ENCODE measurements around the gene CYB5A.
"Not testable (repeated sequence)": the region's sequence is repeated elsewhere in the genome, so short reads cannot be mapped to it uniquely, and the experiment has no call there.

The CYB5A gene, protein sequence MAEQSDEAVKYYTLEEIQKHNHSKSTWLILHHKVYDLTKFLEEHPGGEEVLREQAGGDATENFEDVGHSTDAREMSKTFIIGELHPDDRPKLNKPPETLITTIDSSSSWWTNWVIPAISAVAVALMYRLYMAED

DNA sequence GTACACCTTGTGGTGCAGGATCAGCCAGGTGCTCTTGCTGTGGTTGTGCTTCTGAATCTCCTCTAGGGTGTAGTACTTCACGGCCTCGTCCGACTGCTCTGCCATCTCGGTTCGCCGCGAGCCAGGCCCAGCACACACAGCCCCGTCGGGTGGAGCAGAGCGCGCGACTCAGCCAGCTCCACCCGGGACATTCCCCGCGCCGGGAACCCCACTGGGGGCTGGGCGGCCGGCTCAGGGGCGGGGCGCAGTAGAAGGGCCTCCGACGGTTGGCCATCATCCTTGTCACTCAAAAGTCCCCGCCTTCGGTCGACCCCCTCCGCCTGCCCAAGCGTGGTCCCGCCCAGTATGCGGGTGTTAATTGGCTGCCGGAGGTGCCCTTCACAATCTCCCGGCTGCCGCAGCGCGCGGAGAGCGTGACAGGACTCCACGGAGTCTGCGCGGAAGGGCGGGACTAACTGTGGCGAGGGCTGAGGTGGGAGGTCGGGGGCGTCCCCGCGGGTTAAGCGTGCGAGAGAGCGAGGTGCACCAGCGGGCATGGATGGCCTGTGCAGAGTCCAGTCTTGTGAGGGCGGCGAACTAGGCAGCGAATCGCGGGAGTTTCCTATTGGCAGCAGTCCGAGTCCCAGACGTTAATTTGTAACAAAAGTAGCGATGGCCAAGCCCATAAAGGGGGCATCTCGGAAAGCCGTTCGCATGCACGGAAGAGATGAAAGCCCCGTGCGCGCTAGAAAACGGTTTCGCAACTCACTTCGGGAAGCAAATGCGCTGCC, at the start of gene CYB5A:
TSS of gene CYB5A (minus strand) at position 193 of the 770 bp plus-strand sequence. CDS start at position 105, 88 bp downstream.
- DNase-seq, result peak; percentile 99

DNA sequence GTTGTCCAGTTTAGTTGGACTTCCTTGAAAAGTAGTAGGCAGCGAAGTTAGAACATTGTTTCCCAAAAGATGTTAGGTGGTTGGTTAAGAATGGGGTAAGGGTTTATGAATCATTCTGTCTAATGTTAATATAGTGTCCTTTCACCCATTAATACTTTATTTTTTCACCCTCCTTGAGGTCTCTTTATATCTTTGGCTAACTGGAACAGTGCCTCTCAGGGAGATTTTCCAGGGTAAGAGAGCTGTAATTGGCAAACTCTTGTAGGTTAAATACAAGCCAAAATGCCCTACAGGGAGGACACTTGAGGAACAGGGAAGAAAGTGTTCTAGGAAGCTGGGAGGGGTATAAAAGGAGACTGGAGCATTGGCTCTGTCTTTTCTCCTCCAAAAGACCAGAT, 46.1 kb upstream of the CYB5A start:
- DNase-seq, result no peak

DNA sequence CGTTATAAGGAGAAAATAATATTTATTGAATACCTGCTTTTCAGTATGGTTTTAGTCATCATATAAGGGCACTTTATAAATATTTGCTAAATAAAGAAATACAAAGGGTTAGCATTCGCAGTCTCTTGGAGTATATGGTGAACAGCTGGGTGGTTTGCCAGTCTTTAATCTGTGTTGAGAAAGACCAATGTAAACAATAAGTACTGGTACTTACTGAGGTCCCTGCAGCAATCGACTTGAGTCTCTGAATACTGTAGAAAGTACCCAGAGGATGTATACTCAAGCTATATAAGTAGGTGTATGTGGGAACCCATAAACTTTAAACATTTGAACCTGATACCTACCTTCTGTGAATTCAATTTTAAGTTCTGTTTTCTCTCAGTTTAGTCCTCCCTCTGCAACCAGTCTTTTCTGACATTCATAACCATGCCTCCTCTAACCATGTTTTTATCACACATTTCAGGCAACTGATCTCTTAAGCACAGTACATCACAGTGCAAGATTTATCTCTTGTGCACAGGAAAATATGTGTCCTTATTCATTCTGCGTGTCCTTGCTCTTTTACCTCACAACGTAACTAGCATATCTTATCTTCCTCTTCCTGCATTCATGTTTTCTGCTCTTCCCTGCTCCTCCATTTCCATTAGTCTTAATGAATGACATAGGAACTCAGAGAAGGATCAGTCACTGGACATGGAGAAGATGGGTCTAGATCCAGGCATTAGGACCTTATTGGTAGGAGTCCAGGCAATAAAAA, 45.6 kb upstream of the CYB5A start:
- DNase-seq, result no peak

DNA sequence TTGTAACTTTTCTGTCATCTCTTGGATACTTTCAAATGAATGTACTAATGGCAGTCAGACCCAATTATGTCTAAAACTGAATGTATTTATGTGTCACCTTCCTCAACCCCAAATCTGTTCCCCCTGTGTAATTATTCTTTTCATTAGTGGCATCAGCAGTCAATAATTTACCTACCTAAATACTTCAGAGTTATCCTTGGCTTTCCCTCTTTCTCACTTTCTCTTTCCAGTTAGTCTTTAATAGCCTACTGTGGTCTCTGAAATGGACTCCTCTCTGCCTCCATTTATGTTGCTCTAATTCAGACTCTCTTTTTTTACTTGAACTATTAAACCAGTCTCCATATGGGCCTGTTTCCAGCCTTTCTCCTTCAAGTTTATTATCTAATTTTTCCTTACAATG, 44.9 kb upstream of the CYB5A start:
- DNase-seq, result no peak

DNA sequence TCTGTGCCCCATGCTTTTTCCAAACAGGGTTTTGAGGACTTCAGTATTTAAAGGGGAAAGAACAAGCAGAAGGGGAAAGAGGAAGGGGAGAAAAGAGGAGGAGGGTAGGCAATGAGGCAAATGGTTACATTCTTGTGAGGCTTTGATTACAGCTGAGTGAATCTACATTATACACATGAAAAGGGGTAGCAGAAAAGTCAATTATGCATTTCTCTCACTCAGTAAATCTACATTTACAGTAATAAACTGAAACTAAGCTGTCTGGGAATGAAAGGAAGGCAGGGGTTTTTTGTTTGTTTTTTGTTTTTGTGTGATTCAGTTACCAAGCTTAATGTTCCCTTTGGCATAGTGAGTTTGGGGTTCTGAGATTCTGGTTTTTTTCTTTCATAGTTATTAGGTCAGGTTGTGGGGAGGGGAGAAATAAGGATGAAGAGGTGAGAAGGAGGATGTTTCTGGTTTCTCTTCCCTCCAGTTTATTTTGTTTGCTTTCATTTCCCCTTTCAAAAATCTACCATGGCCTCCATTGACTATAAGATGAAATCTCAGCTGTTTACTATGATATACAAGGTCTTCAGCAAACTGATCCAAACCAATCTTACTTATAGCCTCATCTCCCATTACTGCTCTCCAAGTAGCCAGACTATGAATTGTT, 42.6 kb upstream of the CYB5A start:
- no peak for DNase-seq

DNA sequence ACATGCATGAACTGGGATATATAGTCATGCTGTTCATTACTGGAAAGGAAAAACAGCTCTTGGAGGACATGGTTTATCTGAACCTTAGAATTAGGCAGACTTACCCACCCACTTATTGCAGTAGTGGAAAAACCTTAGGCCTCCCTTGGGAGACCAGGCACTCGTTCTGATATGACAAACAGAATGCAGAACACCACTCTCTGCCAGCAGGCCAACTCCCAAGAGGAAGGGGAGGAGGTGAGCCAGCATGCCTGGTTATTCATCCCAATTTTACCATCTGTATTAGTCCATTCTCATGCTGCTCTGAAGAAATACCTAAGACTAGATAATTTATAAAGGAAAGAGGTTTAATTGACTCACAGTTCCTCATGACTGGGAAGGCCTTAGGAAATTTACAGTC, 41.3 kb upstream of the CYB5A start:
- DNase-seq, result no peak

DNA sequence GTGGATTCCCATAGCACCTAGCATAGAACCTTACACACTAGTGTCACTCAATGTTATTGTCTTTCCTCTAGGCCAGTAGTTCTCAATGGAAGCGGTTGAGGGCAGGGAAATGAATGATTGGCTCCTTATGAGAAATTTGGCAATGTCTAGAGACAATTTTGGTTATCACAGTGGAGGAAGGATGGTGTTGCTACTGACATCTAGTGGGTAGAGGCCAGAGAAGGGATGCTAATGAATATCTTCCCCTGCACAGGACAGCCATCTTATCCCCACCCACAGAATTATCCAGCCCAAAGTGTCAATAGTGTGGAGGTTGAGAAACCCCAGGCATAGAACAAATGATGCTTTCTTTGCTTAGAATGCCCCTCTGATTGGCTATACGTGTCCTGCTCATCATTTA, 39.6 kb upstream of the CYB5A start:
- DNase-seq, result no peak

DNA sequence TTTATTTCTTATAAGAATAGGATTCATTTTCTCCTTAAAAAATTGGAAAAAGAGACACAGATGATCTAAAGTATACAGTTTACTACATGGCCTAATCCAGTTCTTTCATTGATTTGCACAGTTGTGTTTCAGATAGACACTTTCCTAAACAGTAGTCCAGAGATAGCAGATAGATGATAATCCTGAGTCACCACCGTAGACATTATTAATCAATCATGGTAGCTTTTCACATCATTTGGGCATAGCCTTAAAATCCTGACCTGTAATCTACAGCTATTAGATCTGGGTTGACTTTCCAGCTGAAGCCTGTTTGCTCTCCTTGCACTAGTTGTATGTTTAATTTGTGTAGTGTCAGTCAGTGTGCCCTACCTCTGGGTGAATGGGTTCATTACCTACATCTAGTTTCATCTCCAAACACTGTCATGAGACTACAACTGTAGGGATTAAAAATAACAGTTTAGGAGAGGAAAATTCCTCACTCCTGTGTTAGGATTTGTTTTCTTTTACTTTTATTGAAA, 38.0 kb upstream of the CYB5A start:
- no peak for DNase-seq

DNA sequence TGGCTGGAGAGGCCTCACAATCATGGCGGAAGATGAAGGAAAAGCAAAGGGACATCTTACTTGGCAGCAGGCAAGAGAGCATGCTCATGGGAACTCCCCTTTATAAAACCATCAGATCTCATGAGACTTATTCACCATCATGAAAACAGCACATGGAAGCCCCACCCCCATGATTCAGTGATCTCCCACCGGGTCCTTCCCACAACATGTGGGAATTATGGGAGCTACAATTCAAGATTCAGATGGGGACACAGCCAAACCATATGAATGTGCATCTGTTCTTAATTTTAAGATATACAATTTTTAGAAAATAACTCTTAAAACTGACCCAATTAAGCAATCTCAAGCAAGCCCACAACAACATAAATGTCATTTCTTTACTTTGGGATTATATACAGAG, 36.4 kb upstream of the CYB5A start:
- DNase-seq, result no peak

DNA sequence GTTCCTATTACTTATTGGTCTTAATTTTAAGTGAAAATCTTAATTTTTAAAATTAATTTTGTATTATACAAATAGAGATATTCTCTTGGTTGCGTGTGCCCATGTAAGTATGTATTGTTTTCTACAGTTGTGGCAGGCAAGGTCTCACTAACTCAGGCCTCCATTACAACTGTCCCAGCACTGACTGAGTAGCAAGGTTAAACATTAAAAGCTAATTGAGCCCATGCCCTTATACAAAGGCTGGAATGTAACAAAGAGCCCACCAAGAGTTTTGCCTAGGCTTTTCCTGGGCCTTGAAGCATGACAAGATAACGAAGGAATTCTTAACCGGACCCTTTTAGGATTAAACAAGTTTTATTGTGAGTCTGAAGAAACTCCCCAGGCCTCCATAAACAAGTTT, 35.0 kb upstream of the CYB5A start:
- not testable (repeated sequence) for DNase-seq

DNA sequence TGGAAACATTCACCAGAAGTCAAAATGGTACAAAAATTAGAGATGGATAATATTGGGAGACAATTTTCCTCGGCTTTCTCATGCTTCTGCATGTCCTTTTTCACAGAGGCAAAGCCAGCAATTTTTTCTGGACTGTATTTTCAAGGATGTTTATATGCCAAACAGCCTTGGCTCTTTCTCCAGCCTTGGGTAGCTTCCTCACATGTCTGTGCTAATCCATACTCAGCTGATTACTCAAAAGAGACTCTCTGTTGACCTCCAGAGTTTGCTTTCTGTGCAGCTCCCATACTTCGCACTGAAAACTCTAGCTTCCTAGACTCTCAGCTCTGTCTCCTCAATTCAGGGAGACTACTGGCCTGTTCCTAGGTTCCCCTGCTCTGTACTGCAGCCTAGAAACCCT, 34.5 kb upstream of the CYB5A start:
- DNase-seq, result no peak

DNA sequence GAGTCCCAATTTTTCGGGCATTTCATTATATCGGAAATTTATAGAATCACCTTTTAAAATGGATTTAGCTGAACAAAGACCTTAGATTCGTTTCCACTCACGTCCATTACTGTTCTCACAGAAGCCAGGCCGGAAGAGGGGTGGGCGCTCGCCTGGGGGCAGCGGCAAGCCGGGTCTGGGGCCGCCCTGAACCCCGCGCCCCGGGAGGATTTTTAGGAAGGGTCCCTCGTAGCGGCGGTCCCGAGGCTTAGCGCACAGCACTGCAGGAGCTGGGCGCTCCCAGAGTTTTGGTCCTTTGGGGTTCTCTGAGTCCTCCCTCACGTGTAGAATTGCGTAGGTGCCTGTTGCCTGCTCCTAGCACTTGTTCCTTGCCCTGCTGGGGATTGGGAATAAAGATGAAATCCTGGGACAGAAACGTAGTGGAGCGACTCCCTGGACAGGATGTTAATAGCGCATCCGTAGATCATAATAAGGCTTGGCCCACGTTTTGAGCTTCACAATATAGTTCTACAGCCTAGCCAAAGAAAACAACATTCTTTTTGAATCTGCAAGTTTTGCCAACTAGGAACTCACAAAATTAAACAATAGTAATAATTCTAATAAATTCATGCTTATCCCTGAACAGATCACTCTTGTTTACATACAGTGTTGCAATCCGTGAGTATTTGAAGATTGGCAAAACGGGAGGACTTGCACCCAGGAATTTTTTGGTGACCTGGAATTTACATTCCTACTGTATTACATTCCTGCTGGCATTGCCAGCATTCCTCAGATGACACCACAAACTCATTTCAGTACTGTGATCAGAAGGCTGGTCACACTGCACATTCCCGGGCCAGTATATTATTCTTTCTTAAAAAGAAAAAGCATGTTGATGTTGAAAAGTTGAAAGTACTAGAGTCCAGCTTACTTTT, 24.8 kb upstream of the CYB5A start:
- no peak for DNase-seq

DNA sequence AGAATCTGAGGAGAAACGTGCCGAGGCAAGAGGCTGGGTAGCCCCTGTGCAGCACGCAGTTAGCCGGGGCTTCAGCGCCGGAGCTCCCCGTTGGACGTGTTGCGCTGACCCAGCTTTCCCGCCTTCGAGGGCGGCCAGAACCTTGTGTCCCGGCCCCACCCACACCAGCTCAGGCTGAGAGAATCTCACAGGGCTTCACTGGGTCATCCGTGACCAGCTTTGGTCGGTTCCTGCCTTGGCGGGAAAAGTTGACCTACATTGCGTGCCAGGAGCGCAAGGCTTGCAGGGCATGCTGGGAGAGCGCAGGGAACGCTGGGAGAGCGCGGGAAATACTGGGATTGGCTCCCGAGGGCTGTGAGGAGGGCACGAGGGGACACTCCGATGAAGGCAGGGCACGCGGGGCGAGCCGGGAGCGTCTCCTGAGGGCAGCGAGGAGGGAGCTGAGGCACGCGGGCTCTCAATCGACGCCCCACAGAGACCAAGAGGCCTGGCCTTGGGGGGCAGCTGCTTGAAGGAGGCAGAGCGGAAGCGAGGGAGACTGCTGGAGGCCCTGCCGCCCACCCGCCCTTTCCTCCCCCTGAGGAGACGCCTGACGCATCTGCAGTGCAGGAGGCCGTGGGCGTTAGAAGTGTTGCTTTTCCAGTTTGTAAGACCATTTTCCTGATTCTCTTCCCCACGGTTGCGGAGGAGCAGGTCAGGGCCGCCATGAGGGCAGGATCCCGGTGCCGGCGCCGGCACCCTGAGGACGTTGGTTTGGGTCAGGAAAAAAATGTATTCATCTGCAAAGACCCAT, 23.9 kb upstream of the CYB5A start, which contains the start of gene C18orf63:
TSS of gene C18orf63 (plus strand) at position 376 of the 793 bp plus-strand sequence. CDS start 2,027 bp downstream, outside the sequence.
- DNase-seq, result no peak

DNA sequence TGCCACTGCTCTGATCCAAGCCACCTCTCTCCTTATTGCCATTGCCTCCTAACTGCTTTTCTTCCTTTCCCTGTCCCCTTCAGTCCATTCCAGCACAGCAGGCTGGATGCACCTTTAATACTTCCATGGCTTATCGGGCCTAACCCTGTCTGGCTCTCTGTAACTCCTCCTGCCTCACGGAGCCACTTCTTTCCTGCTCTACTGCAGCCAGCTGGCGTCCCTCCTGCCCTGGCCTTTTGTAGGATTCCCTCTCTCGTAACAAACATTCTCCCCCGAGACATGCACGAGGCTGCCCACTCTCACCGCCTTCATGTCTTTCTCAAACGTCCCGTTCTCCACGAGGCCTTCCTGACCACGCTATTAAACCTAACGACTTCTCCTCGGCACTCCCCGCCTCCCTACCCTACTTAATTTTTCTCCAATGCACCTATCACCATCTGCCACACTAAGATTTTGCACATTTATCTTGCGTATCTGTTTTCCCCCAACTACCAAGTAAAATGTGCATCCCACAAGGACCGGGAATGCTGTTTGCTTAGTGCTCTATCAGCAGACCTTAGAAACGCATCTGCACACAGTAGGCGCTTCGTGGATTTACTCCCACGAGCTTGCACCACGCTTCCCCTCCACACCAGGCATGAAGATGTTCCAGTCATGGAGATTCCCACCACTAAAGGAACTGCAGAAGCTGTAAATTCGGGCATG, 23.1 kb upstream of the CYB5A start:
- DNase-seq, result no peak

DNA sequence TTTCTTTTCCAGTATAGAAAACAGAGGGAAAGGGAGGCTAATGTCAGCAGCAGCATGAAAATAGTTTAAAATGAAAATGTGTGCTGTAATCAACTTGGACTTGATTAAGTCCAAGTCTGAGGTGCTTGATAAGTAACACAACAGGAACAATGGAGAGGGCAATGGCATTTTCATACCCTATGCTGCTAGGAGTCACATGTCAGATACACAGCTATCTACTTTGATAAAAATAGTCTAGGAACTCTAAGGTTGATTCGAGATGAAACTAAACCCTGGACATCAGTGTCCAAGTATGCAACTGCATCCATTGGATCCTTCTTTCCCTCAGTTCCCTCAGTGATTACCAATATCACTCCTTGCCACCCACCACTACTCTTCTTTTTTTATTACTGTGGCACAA, 19.2 kb upstream of the CYB5A start:
- DNase-seq, result no peak

DNA sequence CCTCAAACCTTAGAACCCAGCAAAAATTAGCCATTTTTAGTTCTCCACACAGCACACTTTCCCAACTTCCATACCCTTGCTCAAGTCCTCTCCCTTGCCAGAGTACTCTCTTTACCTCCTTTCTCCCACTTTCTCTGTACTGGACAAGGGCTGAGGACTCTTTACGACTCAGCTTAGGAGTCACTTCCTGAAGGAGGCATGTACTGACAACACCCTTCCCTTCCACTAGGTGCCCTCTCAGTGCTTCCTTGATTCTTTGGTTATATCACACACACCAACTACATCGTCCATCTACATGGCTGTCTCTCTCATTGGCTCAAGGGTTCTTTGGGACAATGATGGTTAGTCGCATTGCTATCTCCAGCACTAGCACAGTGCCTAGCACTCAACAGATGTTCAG, 18.6 kb upstream of the CYB5A start:
- no peak for DNase-seq

DNA sequence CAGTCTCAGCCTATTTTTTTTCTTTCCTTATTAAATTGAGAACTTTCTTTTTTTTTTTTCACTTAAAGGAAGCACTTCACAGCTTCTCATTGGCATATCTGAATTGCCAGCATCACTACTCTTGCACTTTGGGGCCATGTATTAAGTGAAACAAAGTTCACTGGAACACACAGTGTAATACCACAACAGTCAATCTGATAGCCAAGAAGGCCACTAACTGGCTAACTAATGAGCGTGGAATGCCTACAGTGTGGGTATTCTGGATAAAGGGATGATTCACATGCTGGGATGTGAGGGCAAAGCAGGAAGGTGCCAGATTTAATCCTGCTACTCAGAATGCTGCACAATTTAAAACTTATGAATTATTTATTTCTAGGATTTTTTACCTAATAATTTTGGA, 12.2 kb upstream of the CYB5A start:
- no peak for DNase-seq

DNA sequence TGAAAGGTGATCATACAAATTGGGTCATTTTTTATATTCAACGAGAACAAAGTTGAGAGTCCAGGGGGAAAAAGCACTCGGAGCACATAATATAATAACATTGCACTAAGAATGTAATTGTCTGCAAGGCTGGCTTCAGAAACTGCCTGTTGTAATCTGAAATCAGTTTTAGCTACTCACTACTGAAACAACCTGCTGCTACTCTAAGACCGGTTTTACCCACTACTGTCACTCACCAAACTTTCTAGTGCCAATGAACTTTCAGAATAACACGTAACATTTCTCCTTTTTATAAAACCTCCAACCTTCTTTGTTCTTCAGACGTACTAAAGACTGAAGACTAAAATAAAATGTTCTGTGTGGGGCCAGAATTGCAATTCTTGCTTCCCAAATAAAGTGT, 11.5 kb upstream of the CYB5A start:
- DNase-seq, result no peak

DNA sequence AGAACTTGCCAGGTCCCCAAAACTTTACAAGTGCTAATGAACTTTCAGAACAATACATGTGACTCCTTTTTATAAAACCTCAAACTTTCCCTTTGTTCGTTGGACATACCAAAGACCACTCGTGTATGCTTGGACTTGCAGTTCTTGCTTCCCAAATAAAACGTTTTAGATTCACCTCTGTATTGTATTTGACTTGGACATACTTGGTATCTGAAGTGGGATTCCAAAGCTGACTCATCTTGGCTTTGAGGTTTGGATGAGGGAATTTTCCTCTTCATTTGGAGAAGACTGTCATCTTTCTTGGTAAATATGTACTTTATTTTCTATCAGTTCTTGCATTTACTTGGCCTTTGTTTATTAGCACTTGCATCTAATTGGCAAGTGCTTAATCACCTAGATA, 8.0 kb upstream of the CYB5A start:
- no peak for DNase-seq

DNA sequence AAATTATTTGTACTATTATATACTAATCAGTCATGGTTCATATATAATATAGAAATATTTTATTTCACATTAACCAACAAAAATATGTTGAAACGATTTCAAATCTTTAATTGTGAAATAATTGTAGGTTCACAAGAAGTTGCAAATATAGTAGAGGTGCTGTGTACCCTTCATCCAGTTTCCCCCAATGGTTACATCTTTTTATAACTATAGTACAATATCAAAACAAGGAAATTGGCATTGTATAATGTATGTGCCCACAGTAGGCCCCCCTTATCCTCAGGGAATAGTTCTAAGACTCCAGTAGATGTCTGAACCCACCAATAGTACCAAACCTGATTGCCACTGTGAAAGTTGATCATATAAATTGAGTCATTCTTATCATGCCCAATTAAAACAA, 7.4 kb upstream of the CYB5A start:
- DNase-seq, result no peak

DNA sequence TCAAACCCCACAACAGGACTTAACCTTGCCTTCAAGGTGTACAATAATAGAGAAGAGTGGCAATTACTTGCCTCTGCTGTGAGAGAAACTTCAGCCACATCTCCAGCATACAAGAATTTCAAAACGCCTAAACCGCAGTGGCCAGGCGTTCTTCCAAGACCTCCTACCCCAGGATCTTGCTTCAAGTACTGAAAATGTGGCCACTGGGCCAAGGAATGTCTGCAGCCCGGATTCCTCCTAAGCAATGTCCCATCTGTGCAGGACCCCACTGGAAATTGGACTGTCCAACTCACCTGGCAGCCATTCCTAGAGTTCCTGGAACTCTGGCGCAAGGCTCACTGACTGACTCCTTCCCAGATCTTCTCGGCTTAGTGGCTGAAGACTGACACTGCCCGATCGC, 2.8 kb upstream of the CYB5A start:
- no peak for DNase-seq

Data from activated naive CD4-positive, alpha-beta T cell treated with Interleukin-2 at 50 U/mL for 16 hours (primary cell).